Ramos (cell line): ENCODE data around the gene OPA1.
"Not testable (repeated sequence)": the region's sequence is repeated elsewhere in the genome, so short reads cannot be mapped to it uniquely, and the experiment has no call there.

Experiments used
- in situ Hi-C: fragments of 300-500 bp; cut with MboI; formaldehyde crosslinking; loops from one replicate; pipeline ENCODE4 v1.14.3; 2022; ENCODE audit warnings: low sequenced_read_pairs; ENCODE audit not compliant: unreplicated experiment

Gene OPA1

GRCh38 chr3:193585530-193585929 lies 7.5 kb upstream of the OPA1 start:
- in situ Hi-C loops: no loop called here

GRCh38 chr3:193586526-193586925 lies 6.5 kb upstream of the OPA1 start:
- in situ Hi-C loops: no loop called here

- in situ Hi-C loops: no loop called here
Measured at GRCh38 chr3:193589129-193589528, 3.9 kb upstream of the OPA1 start.

GRCh38 chr3:193589616-193590015 lies 3.4 kb upstream of the OPA1 start:
- in situ Hi-C loops: no loop called here

GRCh38 chr3:193590088-193590856 lies 2.7 kb upstream of the OPA1 start:
- in situ Hi-C loops: no loop called here

GRCh38 chr3:193593668-193594030 lies 641 bp downstream of the OPA1 start:
- in situ Hi-C loops: no loop called here

- in situ Hi-C loops: no loop called here
Measured at GRCh38 chr3:193594946-193595689, 2.1 kb downstream of the OPA1 start.

GRCh38 chr3:193595939-193596487 lies 3.0 kb downstream of the OPA1 start:
- in situ Hi-C loops: no loop called here

- in situ Hi-C loops: no loop called here
Measured at GRCh38 chr3:193598202-193598601, 5.2 kb downstream of the OPA1 start.

GRCh38 chr3:193599393-193599792 lies 6.4 kb downstream of the OPA1 start:
- in situ Hi-C loops: no loop called here

- in situ Hi-C loops: no loop called here
Measured at GRCh38 chr3:193605876-193606275, 12.9 kb downstream of the OPA1 start.

GRCh38 chr3:193606892-193607291 lies 13.9 kb downstream of the OPA1 start:
- in situ Hi-C loops: not testable (repeated sequence)

GRCh38 chr3:193610516-193610915 lies 17.5 kb downstream of the OPA1 start:
- in situ Hi-C loops: not testable (repeated sequence)

- in situ Hi-C loops: no loop called here
Measured at GRCh38 chr3:193614430-193614829, 21.4 kb downstream of the OPA1 start.

GRCh38 chr3:193617628-193618027 lies 24.6 kb downstream of the OPA1 start:
- in situ Hi-C loops: no loop called here

- in situ Hi-C loops: no loop called here
Measured at GRCh38 chr3:193620057-193620456, 27.0 kb downstream of the OPA1 start.

- in situ Hi-C loops: no loop called here
Measured at GRCh38 chr3:193620650-193621049, 27.6 kb downstream of the OPA1 start.

- in situ Hi-C loops: no loop called here
Measured at GRCh38 chr3:193621127-193621526, 28.1 kb downstream of the OPA1 start.

- in situ Hi-C loops: no loop called here
Measured at GRCh38 chr3:193630005-193630404, 37.0 kb downstream of the OPA1 start.

GRCh38 chr3:193637831-193638230 lies 44.8 kb downstream of the OPA1 start:
- in situ Hi-C loops: no loop called here

- in situ Hi-C loops: no loop called here
Measured at GRCh38 chr3:193638833-193639232, 45.8 kb downstream of the OPA1 start.
